Inferior parietal cortex (tissue), 1 donor: ENCODE results near the gene WWC1.
A peak's percentile ranks its signal among the peaks of the same experiment; 100 is the strongest.
"Not testable (repeated sequence)": the region's sequence is repeated elsewhere in the genome, so short reads cannot be mapped to it uniquely, and the experiment has no call there.

Experiments
- DNase-seq: peaks from one replicate; pipeline ENCODE4 v3.0.0-alpha.2; 2016; ENCODE audit errors: extremely low spot score

Gene WWC1

GRCh38 chr5:168409591-168410458, 118.4 kb downstream of the WWC1 start:
- DNase-seq = no peak

- no peak for DNase-seq
Measured at GRCh38 chr5:168411871-168412270, 120.4 kb downstream of the WWC1 start.

- DNase-seq = no peak
Measured at GRCh38 chr5:168413062-168413461, 121.6 kb downstream of the WWC1 start.

- no peak for DNase-seq
Measured at GRCh38 chr5:168413596-168413995, 122.2 kb downstream of the WWC1 start.

GRCh38 chr5:168415401-168415800, 124.0 kb downstream of the WWC1 start:
- DNase-seq = no peak

- no peak for DNase-seq
Measured at GRCh38 chr5:168415971-168416370, 124.5 kb downstream of the WWC1 start.

- peak; percentile 22 for DNase-seq
Measured at GRCh38 chr5:168417731-168418429, 126.4 kb downstream of the WWC1 start.

- DNase-seq = no peak
Measured at GRCh38 chr5:168420461-168420860, 129.0 kb downstream of the WWC1 start.

- DNase-seq = no peak
Measured at GRCh38 chr5:168422431-168422830, 131.0 kb downstream of the WWC1 start.

GRCh38 chr5:168423478-168423877, 132.0 kb downstream of the WWC1 start:
- no peak for DNase-seq

GRCh38 chr5:168423971-168424370, 132.5 kb downstream of the WWC1 start:
- DNase-seq = no peak

GRCh38 chr5:168424594-168425323, 133.3 kb downstream of the WWC1 start:
- no peak for DNase-seq

- no peak for DNase-seq
Measured at GRCh38 chr5:168426007-168426863, 134.8 kb downstream of the WWC1 start.

GRCh38 chr5:168426864-168427172, 135.4 kb downstream of the WWC1 start:
- DNase-seq = no peak

- DNase-seq = no peak
Measured at GRCh38 chr5:168427224-168427623, 135.8 kb downstream of the WWC1 start.

- no peak for DNase-seq
Measured at GRCh38 chr5:168428552-168428951, 137.1 kb downstream of the WWC1 start.

GRCh38 chr5:168430296-168430695, 138.9 kb downstream of the WWC1 start:
- DNase-seq = no peak

- DNase-seq = no peak
Measured at GRCh38 chr5:168432903-168433302, 141.5 kb downstream of the WWC1 start.

- peak; percentile 62 for DNase-seq
Measured at GRCh38 chr5:168434001-168434400, 142.6 kb downstream of the WWC1 start.

- DNase-seq = no peak
Measured at GRCh38 chr5:168434746-168435321, 143.4 kb downstream of the WWC1 start.

- DNase-seq = not testable (repeated sequence)
Measured at GRCh38 chr5:168435340-168435739, 143.9 kb downstream of the WWC1 start.
